GM23338 (cell line): ENCODE results near the gene MAPK8. TPM values are rescaled to one million over a fixed set of nuclear protein-coding genes. Genes with fewer than 3 reads are reported as not detected.
A peak's percentile ranks its signal among the peaks of the same experiment; 100 is the strongest.

ENCODE experiments used
- ATAC-seq: fragments of 200-7000 bp; cut with Tn5 transposase; 3 replicates; pipeline ENCODE4 v1.9.1; 2020
- DNase-seq: peaks from one replicate; pipeline ENCODE4 v3.0.0-alpha.2; 2015; ENCODE audit warnings: low spot score
- H2AFZ ChIP-seq: fragments of 200-600 bp; sonication (generic); 2 replicates; pipeline ENCODE4 v1.8.0; 2016; ENCODE audit warnings: antibody characterized with exemption, mild to moderate bottlenecking, moderate library complexity
- H3F3A ChIP-seq: fragments of 200-600 bp; sonication (generic); replicated peaks from 2 replicates; pipeline ENCODE4 v1.8.0; 2017; ENCODE audit warnings: antibody characterized with exemption, mixed run types, low read depth
- H3K27ac ChIP-seq: fragments of 200-600 bp; sonication (generic); 2 replicates; pipeline ENCODE4 v1.6.1; 2016; ENCODE audit warnings: low read depth
- H3K27me3 ChIP-seq: fragments of 200-600 bp; sonication (generic); 2 replicates; pipeline ENCODE4 v1.8.0; 2016; ENCODE audit warnings: mild to moderate bottlenecking, mixed run types, moderate library complexity; ENCODE audit not compliant: insufficient read depth
- H3K36me3 ChIP-seq: fragments of 200-600 bp; sonication (generic); 2 replicates; pipeline ENCODE4 v1.8.0; 2016; ENCODE audit warnings: mild to moderate bottlenecking; ENCODE audit not compliant: insufficient read depth
- H3K4me1 ChIP-seq: fragments of 200-600 bp; sonication (generic); 2 replicates; pipeline ENCODE4 v1.8.0; 2016; ENCODE audit warnings: mild to moderate bottlenecking, moderate library complexity; ENCODE audit not compliant: insufficient read depth
- H3K4me2 ChIP-seq: fragments of 200-600 bp; sonication (generic); 2 replicates; pipeline ENCODE4 v1.7.1; 2017; ENCODE audit warnings: mixed run types
- H3K4me3 ChIP-seq: fragments of 200-600 bp; sonication (generic); 2 replicates; pipeline ENCODE4 v1.6.1; 2016; ENCODE audit warnings: mixed run types
- H3K79me2 ChIP-seq: fragments of 200-600 bp; sonication (generic); replicated peaks from 2 replicates; pipeline ENCODE4 v1.8.0; 2017; ENCODE audit warnings: mild to moderate bottlenecking; ENCODE audit not compliant: insufficient read depth
- H3K9me2 ChIP-seq: fragments of 200-600 bp; sonication (generic); 2 replicates; pipeline ENCODE4 v1.8.0; 2017; ENCODE audit not compliant: insufficient read depth
- H4K20me1 ChIP-seq: fragments of 200-600 bp; sonication (generic); replicated peaks from 2 replicates; pipeline ENCODE4 v1.8.0; 2017; ENCODE audit warnings: mild to moderate bottlenecking; ENCODE audit not compliant: insufficient read depth
- H3K27ac Mint-ChIP-seq: 2 replicates; pipeline ENCODE4 v1.8.0; 2020; ENCODE audit warnings: inconsistent platforms, mild to moderate bottlenecking, moderate library complexity, mixed read lengths
- H3K27me3 Mint-ChIP-seq: 3 replicates; pipeline ENCODE4 v1.8.0; 2022; ENCODE audit warnings: low read depth, mild to moderate bottlenecking, moderate library complexity, mixed read lengths, inconsistent platforms; ENCODE audit not compliant: insufficient read depth, poor library complexity
- H3K36me3 Mint-ChIP-seq: 3 replicates; pipeline ENCODE4 v1.8.0; 2021; ENCODE audit warnings: low read depth, mild to moderate bottlenecking, inconsistent platforms, moderate library complexity, mixed read lengths
- H3K4me1 Mint-ChIP-seq: 3 replicates; pipeline ENCODE4 v1.8.0; 2020; ENCODE audit warnings: mild to moderate bottlenecking, inconsistent platforms, mixed read lengths
- H3K4me3 Mint-ChIP-seq: 3 replicates; pipeline ENCODE4 v1.8.0; 2021; ENCODE audit warnings: moderate library complexity, mild to moderate bottlenecking, inconsistent platforms, mixed read lengths
- H3K9me3 Mint-ChIP-seq: 3 replicates; pipeline ENCODE4 v1.8.0; 2020; ENCODE audit warnings: moderate library complexity, mild to moderate bottlenecking, inconsistent platforms, mixed read lengths
- CREB1 ChIP-seq: fragments of 250-450 bp; sonication (Bioruptor Pico); IDR thresholded peaks from 2 replicates; pipeline ENCODE4 v1.5.0; 2020; ENCODE audit warnings: low read depth, mild to moderate bottlenecking, moderate library complexity
- EZH2 ChIP-seq: fragments of 200-600 bp; sonication (generic); IDR thresholded peaks from one replicate; pipeline ENCODE4 v1.8.0; 2017; ENCODE audit warnings: antibody characterized with exemption, mild to moderate bottlenecking, low read depth; ENCODE audit not compliant: unreplicated experiment
- JUNB ChIP-seq: IDR thresholded peaks from one replicate; pipeline ENCODE4 v1.6.1; 2016; ENCODE audit warnings: antibody characterized with exemption; ENCODE audit not compliant: unreplicated experiment
- POLR2AphosphoS5 ChIP-seq: IDR thresholded peaks from 2 replicates; pipeline ENCODE4 v1.6.1; 2016; ENCODE audit warnings: antibody characterized with exemption, low read depth
- REST ChIP-seq: IDR thresholded peaks from one replicate; pipeline ENCODE4 v1.6.1; 2018; ENCODE audit warnings: antibody characterized with exemption; ENCODE audit not compliant: unreplicated experiment
- polyA plus RNA-seq: library from polyadenylated mRNA; unstranded; fragments of >200 nt; fragmentation: Nextera tagmentation; extraction: Ambion mirVana; gene quantifications from 2 replicates; pipeline ENCODE4 v1.2.1, GENCODE V29; 2016
- total RNA-seq: library from RNA; depleted of rRNA; stranded (reverse); fragments of >200 nt; shearing (Covaris generic); gene quantifications from 2 replicates; pipeline ENCODE4 v1.2.3, GENCODE V29; 2014

Gene MAPK8
- total and polyA plus RNA-seq, 2 experiments from 2014 or later: 52.4 to 73.6 TPM

GRCh38 chr10:48306870-48307710, 613 bp downstream of the MAPK8 start:
- peaks cover 20% of the 10 kb centered on the region; the same call in 1 of the 2 replicates for H4K20me1 ChIP-seq
- H3K4me2 ChIP-seq: peak overlapping the region; percentile 85
- H3K27me3 ChIP-seq: 0 out of 2 replicates have a peak, but pooled peaks cover 6% of the 10 kb centered on the region
- peaks cover 50% of the 10 kb centered on the region for H3K79me2 ChIP-seq
- H3K27ac ChIP-seq: peak overlapping the region; percentile 50; the same call in 1 of the 2 replicates
- H3F3A ChIP-seq: no peaks in the 10 kb centered on the region; the same call in 1 of the 2 replicates
- H2AFZ ChIP-seq: peak overlapping the region; percentile 56; the same call in 1 of the 2 replicates
- no peak for TF ChIP-seq CREB1 (CRISPR knock-in tag)
- TF ChIP-seq JUNB: no peak
- Mint-ChIP-seq H3K36me3 (no peaks in the 10 kb centered on the region), H3K27me3 (peaks cover 2% of the 10 kb centered on the region), H3K4me3 (peak overlapping the region; percentile 80), H3K27ac (peak overlapping the region; percentile 4; the same call in 1 of the 2 replicates), H3K4me1 (peaks cover 25% of the 10 kb centered on the region), H3K9me3 (no peaks in the 10 kb centered on the region; the same call in 2 of the 3 replicates)
- H3K9me2 ChIP-seq: peaks cover 9% of the 10 kb centered on the region; the same call in 1 of the 2 replicates
- peak; percentile 37 for DNase-seq
- ATAC-seq: peak; percentile 59
- peak overlapping the region; percentile 92 for H3K4me3 ChIP-seq
- H3K4me1 ChIP-seq: peaks cover 13% of the 10 kb centered on the region
- H3K36me3 ChIP-seq: no peaks in the 10 kb centered on the region

DNA sequence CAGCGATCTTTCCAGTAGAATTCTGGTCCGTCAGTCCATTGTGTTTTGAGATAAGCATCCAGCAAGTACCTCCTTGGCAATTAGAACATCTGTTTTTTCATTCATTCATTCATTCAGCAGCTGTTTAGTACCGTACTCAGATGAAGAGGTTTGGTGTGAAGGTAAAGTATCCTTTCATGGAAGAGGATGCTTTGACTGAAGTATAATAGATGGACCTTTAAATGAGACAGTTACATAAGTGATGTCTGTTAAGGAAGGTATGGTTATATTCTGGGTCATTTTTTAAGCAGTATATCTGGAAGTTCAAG, 1.2 kb downstream of the MAPK8 start:
- ATAC-seq: no peak
- peaks cover 9% of the 10 kb centered on the region; the same call in 1 of the 2 replicates for H3K9me2 ChIP-seq
- Mint-ChIP-seq H3K36me3 (no peaks in the 10 kb centered on the region), H3K9me3 (no peaks in the 10 kb centered on the region; the same call in 2 of the 3 replicates), H3K27ac (0 out of 2 replicates have a peak overlapping the region, but pooled peaks have one; percentile 4), H3K4me3 (peak overlapping the region; percentile 80), H3K4me1 (peaks cover 27% of the 10 kb centered on the region), H3K27me3 (peaks cover 2% of the 10 kb centered on the region)
- 0 out of 2 replicates have a peak, but pooled peaks cover 6% of the 10 kb centered on the region for H3K27me3 ChIP-seq
- peak overlapping the region; percentile 85 for H3K4me2 ChIP-seq
- DNase-seq: no peak
- no peaks in the 10 kb centered on the region; the same call in 1 of the 2 replicates for H3F3A ChIP-seq
- H2AFZ ChIP-seq: no peak overlapping the region
- TF ChIP-seq JUNB (no peak), POLR2AphosphoS5 (no peak), REST (no peak), EZH2 (no peak)
- H3K27ac ChIP-seq: no peak overlapping the region
- peaks cover 13% of the 10 kb centered on the region for H3K4me1 ChIP-seq
- H4K20me1 ChIP-seq: peaks cover 21% of the 10 kb centered on the region; the same call in 1 of the 2 replicates
- H3K36me3 ChIP-seq: no peaks in the 10 kb centered on the region
- peak overlapping the region; percentile 92 for H3K4me3 ChIP-seq
- H3K79me2 ChIP-seq: peaks cover 56% of the 10 kb centered on the region
